Measurements from ENCODE around the gene NELL2. TPM values are rescaled to one million over a fixed set of nuclear protein-coding genes. Genes with fewer than 3 reads are reported as not detected.

The NELL2 gene
- total and polyA plus RNA-seq, 10 of the 15 experiments (the other 5 are each of a cell fraction or from before 2014, with no cell fraction given) = 0.27 to 2.3 (median 0.76) TPM

DNA sequence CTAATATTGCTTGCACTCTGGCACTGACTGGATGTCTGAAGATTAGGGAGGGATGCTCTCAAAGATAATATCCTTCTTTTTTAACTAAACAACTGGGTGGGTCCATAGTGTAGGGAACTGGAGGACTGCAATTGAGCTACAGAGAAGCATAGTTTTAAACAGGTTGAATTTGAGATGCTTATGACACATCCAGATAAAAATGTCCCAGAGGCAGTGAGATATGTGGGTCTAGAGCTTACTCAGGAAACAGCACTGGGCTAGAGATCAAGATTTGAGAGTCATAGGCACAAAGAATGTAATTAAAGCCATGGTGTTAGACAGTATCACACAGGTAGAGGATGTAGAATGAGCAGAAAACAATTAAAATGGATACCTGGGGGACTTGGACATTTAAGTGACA is 198.4 kb downstream of the NELL2 start:
- Histone ChIP-seq H3K9ac (ENCODE audit: control insufficient read depth, insufficient read depth, low read length) (no peak overlapping the region), H2AFZ (ENCODE audit: control insufficient read depth, low read depth, low read length) (no peak overlapping the region), H3K9me3 (replicated peaks; ENCODE audit: control insufficient read depth, insufficient read depth, low read length) (no peaks in the 10 kb centered on the region), H3K27me3 (replicated peaks in 1 of 2; ENCODE audit: control insufficient read depth in 2 of 2, insufficient read depth in 2 of 2, low read length in 1 of 2) (no peaks in the 10 kb centered on the region), H3K36me3 (ENCODE audit: control insufficient read depth in 2 of 2, insufficient read depth in 2 of 2, low read length in 1 of 2) (no peaks in the 10 kb centered on the region), H3K4me2 (ENCODE audit: control insufficient read depth, insufficient read depth) (no peak overlapping the region), H4K20me1 (ENCODE audit: control insufficient read depth, insufficient read depth) (no peaks in the 10 kb centered on the region), H3K4me1 (ENCODE audit: control insufficient read depth, insufficient read depth, low read length) (no peaks in the 10 kb centered on the region), H3K4me3 (no peak overlapping the region), H3K27ac (ENCODE audit: control insufficient read depth, insufficient read depth) (no peak overlapping the region), H3K79me2 (ENCODE audit: control insufficient read depth, insufficient read depth, low read length) (no peaks in the 10 kb centered on the region)
- DNase-seq (ENCODE audit: low read depth, low spot score) (no peak), ATAC-seq (no peak), FAIRE-seq (no peak)
- RAD21 ChIA-PET (ENCODE audit: unreplicated experiment) = no interaction called here
- in situ Hi-C loops (cut with MboI) = no loop called here
- BruUV-seq (replicated peaks) = no TSS peak
- SMC1A ChIA-PET (ENCODE audit: uncharacterized antibody, unreplicated experiment) = interaction anchor here (0.9 to 1.4 kb wide), 2 partner anchors 28 to 92 kb away, joined by 3 read pairs; no protein-coding TSS in a partner anchor
- CTCF ChIA-PET = no interaction called here
- intact Hi-C loops (cut with micrococcal nuclease; ENCODE audit: unreplicated experiment) = no loop called here
- POLR2A ChIA-PET = no interaction called here
- TF ChIP-seq TCF12 (IDR thresholded peaks at IDR 0.05; ENCODE audit: low read depth, low read length) (no peak), CHD4 (IDR thresholded peaks at IDR 0.05) (no peak), MTA3 (IDR thresholded peaks at IDR 0.05; ENCODE audit: borderline replicate concordance, low read length) (no peak), TCF3 (IDR thresholded peaks at IDR 0.05; ENCODE audit: borderline replicate concordance, insufficient read depth, low read depth, low read length) (no peak), ZNF217 (IDR thresholded peaks at IDR 0.05) (no peak), NFYA (IDR thresholded peaks at IDR 0.05; ENCODE audit: borderline replicate concordance, low read depth, low read length) (no peak), SRF (IDR thresholded peaks at IDR 0.05; ENCODE audit: low read depth in 2 of 2, low read length in 2 of 2) (no peak), JUNB (IDR thresholded peaks at IDR 0.05) (no peak), MTA2 (IDR thresholded peaks at IDR 0.05; ENCODE audit: low read depth) (no peak), E2F4 (IDR thresholded peaks at IDR 0.05; ENCODE audit: low read depth, low read length) (no peak), FOXK2 (IDR thresholded peaks at IDR 0.05) (no peak), RFX5 (IDR thresholded peaks at IDR 0.05; ENCODE audit: low read depth, low read length) (no peak), STAT1 (conservative IDR thresholded peaks at IDR 0.05) (no peak), HCFC1 (IDR thresholded peaks at IDR 0.05; ENCODE audit: low read length) (no peak), KAT2A (conservative IDR thresholded peaks at IDR 0.05; ENCODE audit: control insufficient read depth, low read depth, low read length) (no peak), SMAD1 (IDR thresholded peaks at IDR 0.05; ENCODE audit: low read depth, partially characterized antibody) (no peak)
- TF ChIP-seq, protein P1, sequence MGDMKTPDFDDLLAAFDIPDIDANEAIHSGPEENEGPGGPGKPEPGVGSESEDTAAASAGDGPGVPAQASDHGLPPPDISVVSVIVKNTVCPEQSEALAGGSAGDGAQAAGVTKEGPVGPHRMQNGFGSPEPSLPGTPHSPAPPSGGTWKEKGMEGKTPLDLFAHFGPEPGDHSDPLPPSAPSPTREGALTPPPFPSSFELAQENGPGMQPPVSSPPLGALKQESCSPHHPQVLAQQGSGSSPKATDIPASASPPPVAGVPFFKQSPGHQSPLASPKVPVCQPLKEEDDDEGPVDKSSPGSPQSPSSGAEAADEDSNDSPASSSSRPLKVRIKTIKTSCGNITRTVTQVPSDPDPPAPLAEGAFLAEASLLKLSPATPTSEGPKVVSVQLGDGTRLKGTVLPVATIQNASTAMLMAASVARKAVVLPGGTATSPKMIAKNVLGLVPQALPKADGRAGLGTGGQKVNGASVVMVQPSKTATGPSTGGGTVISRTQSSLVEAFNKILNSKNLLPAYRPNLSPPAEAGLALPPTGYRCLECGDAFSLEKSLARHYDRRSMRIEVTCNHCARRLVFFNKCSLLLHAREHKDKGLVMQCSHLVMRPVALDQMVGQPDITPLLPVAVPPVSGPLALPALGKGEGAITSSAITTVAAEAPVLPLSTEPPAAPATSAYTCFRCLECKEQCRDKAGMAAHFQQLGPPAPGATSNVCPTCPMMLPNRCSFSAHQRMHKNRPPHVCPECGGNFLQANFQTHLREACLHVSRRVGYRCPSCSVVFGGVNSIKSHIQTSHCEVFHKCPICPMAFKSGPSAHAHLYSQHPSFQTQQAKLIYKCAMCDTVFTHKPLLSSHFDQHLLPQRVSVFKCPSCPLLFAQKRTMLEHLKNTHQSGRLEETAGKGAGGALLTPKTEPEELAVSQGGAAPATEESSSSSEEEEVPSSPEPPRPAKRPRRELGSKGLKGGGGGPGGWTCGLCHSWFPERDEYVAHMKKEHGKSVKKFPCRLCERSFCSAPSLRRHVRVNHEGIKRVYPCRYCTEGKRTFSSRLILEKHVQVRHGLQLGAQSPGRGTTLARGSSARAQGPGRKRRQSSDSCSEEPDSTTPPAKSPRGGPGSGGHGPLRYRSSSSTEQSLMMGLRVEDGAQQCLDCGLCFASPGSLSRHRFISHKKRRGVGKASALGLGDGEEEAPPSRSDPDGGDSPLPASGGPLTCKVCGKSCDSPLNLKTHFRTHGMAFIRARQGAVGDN (IDR thresholded peaks at IDR 0.05) = no peak
- TF ChIP-seq, protein P2, sequence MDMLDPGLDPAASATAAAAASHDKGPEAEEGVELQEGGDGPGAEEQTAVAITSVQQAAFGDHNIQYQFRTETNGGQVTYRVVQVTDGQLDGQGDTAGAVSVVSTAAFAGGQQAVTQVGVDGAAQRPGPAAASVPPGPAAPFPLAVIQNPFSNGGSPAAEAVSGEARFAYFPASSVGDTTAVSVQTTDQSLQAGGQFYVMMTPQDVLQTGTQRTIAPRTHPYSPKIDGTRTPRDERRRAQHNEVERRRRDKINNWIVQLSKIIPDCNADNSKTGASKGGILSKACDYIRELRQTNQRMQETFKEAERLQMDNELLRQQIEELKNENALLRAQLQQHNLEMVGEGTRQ (IDR thresholded peaks at IDR 0.05; ENCODE audit: borderline replicate concordance, low read depth, low read length) = no peak
- TF ChIP-seq, protein P3, sequence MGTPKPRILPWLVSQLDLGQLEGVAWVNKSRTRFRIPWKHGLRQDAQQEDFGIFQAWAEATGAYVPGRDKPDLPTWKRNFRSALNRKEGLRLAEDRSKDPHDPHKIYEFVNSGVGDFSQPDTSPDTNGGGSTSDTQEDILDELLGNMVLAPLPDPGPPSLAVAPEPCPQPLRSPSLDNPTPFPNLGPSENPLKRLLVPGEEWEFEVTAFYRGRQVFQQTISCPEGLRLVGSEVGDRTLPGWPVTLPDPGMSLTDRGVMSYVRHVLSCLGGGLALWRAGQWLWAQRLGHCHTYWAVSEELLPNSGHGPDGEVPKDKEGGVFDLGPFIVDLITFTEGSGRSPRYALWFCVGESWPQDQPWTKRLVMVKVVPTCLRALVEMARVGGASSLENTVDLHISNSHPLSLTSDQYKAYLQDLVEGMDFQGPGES (IDR thresholded peaks at IDR 0.05) = no peak
